ENCODE data around the gene LMOD1.

The LMOD1 gene

GRCh38 chr1:201933840-201934430, 12.4 kb downstream of the LMOD1 start:
- H3K4me3 ChIP-seq (ENCODE audit: control insufficient read depth in 1 of 7, extremely low read depth in 1 of 7, insufficient read depth in 4 of 7, low read depth in 2 of 7, low read length in 6 of 7), result no peak overlapping the region
- WGBS (ENCODE audit: insufficient coverage), result 88% methylated on average over 5 of the region's 5 CpGs
- peaks cover 0 to 2% (median 0%) of the 10 kb centered on the region in 4 experiments for H3K4me1 ChIP-seq (ENCODE audit: control extremely low read depth in 1 of 4, control insufficient read depth in 4 of 4, insufficient read depth in 4 of 4, low read length in 3 of 4)
- H3K27ac ChIP-seq (ENCODE audit: insufficient read depth in 1 of 2, low read depth in 1 of 2, low read length in 2 of 2, poor library complexity in 1 of 2, severe bottlenecking in 2 of 2), result no peak overlapping the region
- POLR2A ChIA-PET, result no interaction called here
- H3K27me3 ChIP-seq (replicated peaks in 2 of 5; ENCODE audit: control insufficient read depth in 4 of 5, insufficient read depth in 5 of 5, low read length in 4 of 5), result peaks cover 0 to 9% (median 5%) of the 10 kb centered on the region in 5 experiments
- no peaks in the 10 kb centered on the region for H3K9me3 ChIP-seq (ENCODE audit: control extremely low read depth in 1 of 5, control insufficient read depth in 4 of 5, insufficient read depth in 2 of 5, low read depth in 1 of 5, low read length in 4 of 5)
- H3K36me3 ChIP-seq (ENCODE audit: control insufficient read depth in 4 of 4, insufficient read depth in 4 of 4, low read length in 3 of 4), result no peaks in the 10 kb centered on the region
- no peak for DNase-seq
- CTCF ChIA-PET, result no interaction called here

- no peak for DNase-seq
- POLR2A ChIA-PET, result no interaction called here
- Histone ChIP-seq H3K4me3 (ENCODE audit: control insufficient read depth in 1 of 7, extremely low read depth in 1 of 7, insufficient read depth in 4 of 7, low read depth in 2 of 7, low read length in 6 of 7) (no peak overlapping the region), H3K27ac (ENCODE audit: insufficient read depth in 1 of 2, low read depth in 1 of 2, low read length in 2 of 2, poor library complexity in 1 of 2, severe bottlenecking in 2 of 2) (no peak overlapping the region), H3K36me3 (ENCODE audit: control insufficient read depth in 4 of 4, insufficient read depth in 4 of 4, low read length in 3 of 4) (no peaks in the 10 kb centered on the region), H3K4me1 (ENCODE audit: control extremely low read depth in 1 of 4, control insufficient read depth in 4 of 4, insufficient read depth in 4 of 4, low read length in 3 of 4) (no peaks in the 10 kb centered on the region), H3K27me3 (replicated peaks in 2 of 5; ENCODE audit: control insufficient read depth in 4 of 5, insufficient read depth in 5 of 5, low read length in 4 of 5) (peaks cover 0 to 16% (median 5%) of the 10 kb centered on the region in 5 experiments), H3K9me3 (ENCODE audit: control extremely low read depth in 1 of 5, control insufficient read depth in 4 of 5, insufficient read depth in 2 of 5, low read depth in 1 of 5, low read length in 4 of 5) (no peaks in the 10 kb centered on the region)
- CTCF ChIA-PET, result interaction anchor here (1.6 to 1.8 kb wide), 2 partner anchors 15 to 23 kb away, joined by 3 to 8 read pairs; partner anchors contain the start of gene LMOD1
- WGBS (ENCODE audit: insufficient coverage), result 83% methylated on average over 4 of the region's 5 CpGs
Measured at GRCh38 chr1:201930803-201931202, 15.5 kb downstream of the LMOD1 start.

GRCh38 chr1:201930137-201930536, 16.2 kb downstream of the LMOD1 start:
- ChIA-PET POLR2A (no interaction called here), CTCF (interaction anchor here (1.8 kb wide), 1 partner anchor 15 kb away, joined by 8 read pairs; the partner anchor contains the start of gene LMOD1)

GRCh38 chr1:201928266-201928665, 18.1 kb downstream of the LMOD1 start:
- Histone ChIP-seq H3K27ac (ENCODE audit: insufficient read depth in 1 of 2, low read depth in 1 of 2, low read length in 2 of 2, poor library complexity in 1 of 2, severe bottlenecking in 2 of 2) (no peak overlapping the region), H3K9me3 (ENCODE audit: control extremely low read depth in 1 of 5, control insufficient read depth in 4 of 5, insufficient read depth in 2 of 5, low read depth in 1 of 5, low read length in 4 of 5) (no peaks in the 10 kb centered on the region), H3K4me1 (ENCODE audit: control extremely low read depth in 1 of 4, control insufficient read depth in 4 of 4, insufficient read depth in 4 of 4, low read length in 3 of 4) (no peaks in the 10 kb centered on the region), H3K27me3 (replicated peaks in 2 of 5; ENCODE audit: control insufficient read depth in 4 of 5, insufficient read depth in 5 of 5, low read length in 4 of 5) (peaks cover 0 to 13% (median 0%) of the 10 kb centered on the region in 5 experiments), H3K4me3 (ENCODE audit: control insufficient read depth in 1 of 7, extremely low read depth in 1 of 7, insufficient read depth in 4 of 7, low read depth in 2 of 7, low read length in 6 of 7) (no peak overlapping the region), H3K36me3 (ENCODE audit: control insufficient read depth in 4 of 4, insufficient read depth in 4 of 4, low read length in 3 of 4) (no peaks in the 10 kb centered on the region)
- POLR2A ChIA-PET, result no interaction called here
- CTCF ChIA-PET, result interaction anchor here (1.9 kb wide), 1 partner anchor 32 kb away, joined by 4 read pairs; no protein-coding TSS in a partner anchor
- WGBS (ENCODE audit: insufficient coverage), result 95% methylated on average over 1 of the region's 3 CpGs
- DNase-seq, result no peak

More at GRCh38 chr1:201930137-201930536, 16.2 kb downstream of the LMOD1 start:
- H3K27ac ChIP-seq (ENCODE audit: insufficient read depth in 1 of 2, low read depth in 1 of 2, low read length in 2 of 2, poor library complexity in 1 of 2, severe bottlenecking in 2 of 2), result no peak overlapping the region
- H3K4me3 ChIP-seq (ENCODE audit: control insufficient read depth in 1 of 7, extremely low read depth in 1 of 7, insufficient read depth in 4 of 7, low read depth in 2 of 7, low read length in 6 of 7), result no peak overlapping the region
- peaks cover 0 to 16% (median 5%) of the 10 kb centered on the region in 5 experiments for H3K27me3 ChIP-seq (replicated peaks in 2 of 5; ENCODE audit: control insufficient read depth in 4 of 5, insufficient read depth in 5 of 5, low read length in 4 of 5)
- H3K4me1 ChIP-seq (ENCODE audit: control extremely low read depth in 1 of 4, control insufficient read depth in 4 of 4, insufficient read depth in 4 of 4, low read length in 3 of 4), result no peaks in the 10 kb centered on the region
- H3K36me3 ChIP-seq (ENCODE audit: control insufficient read depth in 4 of 4, insufficient read depth in 4 of 4, low read length in 3 of 4), result no peaks in the 10 kb centered on the region
- WGBS (ENCODE audit: insufficient coverage), result 84% methylated on average over 4 of the region's 4 CpGs
- H3K9me3 ChIP-seq (ENCODE audit: control extremely low read depth in 1 of 5, control insufficient read depth in 4 of 5, insufficient read depth in 2 of 5, low read depth in 1 of 5, low read length in 4 of 5), result no peaks in the 10 kb centered on the region
- no peak for DNase-seq

GRCh38 chr1:201925981-201926645, 20.2 kb downstream of the LMOD1 start:
- no CpG with 5 or more reads among the region's 5 CpGs for WGBS (ENCODE audit: insufficient coverage)
- ChIA-PET CTCF (interaction anchor here (1.2 to 1.5 kb wide), 2 partner anchors 17 to 28 kb away, joined by 3 read pairs; no protein-coding TSS in a partner anchor), POLR2A (interaction anchor here (0.6 kb wide), 1 partner anchor 21 kb away, joined by 3 read pairs; no protein-coding TSS in a partner anchor)
- H3K4me1 ChIP-seq (ENCODE audit: control extremely low read depth in 1 of 4, control insufficient read depth in 4 of 4, insufficient read depth in 4 of 4, low read length in 3 of 4), result no peaks in the 10 kb centered on the region
- DNase-seq, result no peak
- H3K27ac ChIP-seq (ENCODE audit: insufficient read depth in 1 of 2, low read depth in 1 of 2, low read length in 2 of 2, poor library complexity in 1 of 2, severe bottlenecking in 2 of 2), result no peak overlapping the region
- no peaks in the 10 kb centered on the region for H3K9me3 ChIP-seq (ENCODE audit: control extremely low read depth in 1 of 5, control insufficient read depth in 4 of 5, insufficient read depth in 2 of 5, low read depth in 1 of 5, low read length in 4 of 5)
- peaks cover 0 to 11% (median 0%) of the 10 kb centered on the region in 5 experiments for H3K27me3 ChIP-seq (replicated peaks in 2 of 5; ENCODE audit: control insufficient read depth in 4 of 5, insufficient read depth in 5 of 5, low read length in 4 of 5)
- H3K36me3 ChIP-seq (ENCODE audit: control insufficient read depth in 4 of 4, insufficient read depth in 4 of 4, low read length in 3 of 4), result no peaks in the 10 kb centered on the region
- H3K4me3 ChIP-seq (ENCODE audit: control insufficient read depth in 1 of 7, extremely low read depth in 1 of 7, insufficient read depth in 4 of 7, low read depth in 2 of 7, low read length in 6 of 7), result no peak overlapping the region

- DNase-seq, result peak in 2 of 3 donors; percentile 19 to 32
- no peak overlapping the region for H3K4me3 ChIP-seq (ENCODE audit: control insufficient read depth in 1 of 7, extremely low read depth in 1 of 7, insufficient read depth in 4 of 7, low read depth in 2 of 7, low read length in 6 of 7)
- WGBS (ENCODE audit: insufficient coverage), result 20% methylated on average over 1 of the region's 2 CpGs
- no peaks in the 10 kb centered on the region for H3K4me1 ChIP-seq (ENCODE audit: control extremely low read depth in 1 of 4, control insufficient read depth in 4 of 4, insufficient read depth in 4 of 4, low read length in 3 of 4)
- H3K27ac ChIP-seq (ENCODE audit: insufficient read depth in 1 of 2, low read depth in 1 of 2, low read length in 2 of 2, poor library complexity in 1 of 2, severe bottlenecking in 2 of 2), result no peak overlapping the region
- CTCF ChIA-PET, result interaction anchor here (0.7 to 1.6 kb wide), 2 partner anchors 13 to 21 kb away, joined by 3 to 4 read pairs; partner anchors contain the start of gene LMOD1
- no peaks in the 10 kb centered on the region for H3K9me3 ChIP-seq (ENCODE audit: control extremely low read depth in 1 of 5, control insufficient read depth in 4 of 5, insufficient read depth in 2 of 5, low read depth in 1 of 5, low read length in 4 of 5)
- H3K36me3 ChIP-seq (ENCODE audit: control insufficient read depth in 4 of 4, insufficient read depth in 4 of 4, low read length in 3 of 4), result no peaks in the 10 kb centered on the region
- peaks cover 0 to 11% (median 0%) of the 10 kb centered on the region in 5 experiments for H3K27me3 ChIP-seq (replicated peaks in 2 of 5; ENCODE audit: control insufficient read depth in 4 of 5, insufficient read depth in 5 of 5, low read length in 4 of 5)
- POLR2A ChIA-PET, result interaction anchor here (0.6 kb wide), 1 partner anchor 1219 kb away, joined by 5 read pairs; no protein-coding TSS in a partner anchor
Measured at GRCh38 chr1:201925301-201925567, 21.1 kb downstream of the LMOD1 start.

GRCh38 chr1:201921952-201922558, 24.3 kb downstream of the LMOD1 start:
- no peaks in the 10 kb centered on the region for H3K27me3 ChIP-seq (replicated peaks in 2 of 5; ENCODE audit: control insufficient read depth in 4 of 5, insufficient read depth in 5 of 5, low read length in 4 of 5)
- no peak overlapping the region for H3K27ac ChIP-seq (ENCODE audit: insufficient read depth in 1 of 2, low read depth in 1 of 2, low read length in 2 of 2, poor library complexity in 1 of 2, severe bottlenecking in 2 of 2)
- ChIA-PET POLR2A (no interaction called here), CTCF (interaction anchor here (0.5 kb wide), 1 partner anchor 40 kb away, joined by 3 read pairs; no protein-coding TSS in a partner anchor)
- H3K4me1 ChIP-seq (ENCODE audit: control extremely low read depth in 1 of 4, control insufficient read depth in 4 of 4, insufficient read depth in 4 of 4, low read length in 3 of 4), result no peaks in the 10 kb centered on the region
- WGBS (ENCODE audit: insufficient coverage), result no CpG with 5 or more reads among the region's 3 CpGs
- H3K9me3 ChIP-seq (ENCODE audit: control extremely low read depth in 1 of 5, control insufficient read depth in 4 of 5, insufficient read depth in 2 of 5, low read depth in 1 of 5, low read length in 4 of 5), result no peaks in the 10 kb centered on the region
- H3K4me3 ChIP-seq (ENCODE audit: control insufficient read depth in 1 of 7, extremely low read depth in 1 of 7, insufficient read depth in 4 of 7, low read depth in 2 of 7, low read length in 6 of 7), result no peak overlapping the region
- no peaks in the 10 kb centered on the region for H3K36me3 ChIP-seq (ENCODE audit: control insufficient read depth in 4 of 4, insufficient read depth in 4 of 4, low read length in 3 of 4)
- peak in 1 of 3 donors; percentile 7 for DNase-seq

All from common myeloid progenitor, CD34-positive (primary cell).